Epithelial cell of prostate (primary cell): ENCODE data around the gene NCSTN.

Source experiments
- DNase-seq: peaks from one replicate; pipeline ENCODE4 v3.0.0-alpha.2; 2011; ENCODE audit warnings: low read depth, low spot score
- H3K27ac ChIP-seq: fragments of 450-650 bp; 2 replicates; pipeline ENCODE4 v1.5.1; 2017; ENCODE audit warnings: mild to moderate bottlenecking

The NCSTN gene

DNA sequence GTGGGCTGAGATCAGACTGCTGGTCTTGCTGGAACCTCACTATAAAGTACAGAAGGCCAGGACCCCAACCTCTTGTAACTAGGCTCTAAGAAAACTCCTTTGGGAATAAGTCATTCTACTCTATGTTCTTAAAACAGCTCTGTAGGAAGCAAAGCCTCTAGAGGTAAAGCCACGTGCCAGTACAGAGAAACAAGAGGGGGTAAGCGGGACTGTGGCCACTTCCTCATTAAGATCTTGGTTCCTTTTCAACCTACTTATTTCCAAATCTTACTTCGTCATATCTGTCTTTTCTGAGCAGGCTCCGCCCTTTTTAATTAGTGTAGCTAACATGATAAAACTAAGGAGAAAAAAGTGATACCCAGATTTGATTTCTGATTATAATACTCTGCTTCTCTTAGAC, 3.8 kb downstream of the NCSTN start:
- H3K27ac ChIP-seq: no peak overlapping the region
- DNase-seq: no peak

- H3K27ac ChIP-seq: no peak overlapping the region
- no peak for DNase-seq
These were observed 8.4 kb downstream of the NCSTN start for GRCh38 chr1:160351629-160352028.

DNA sequence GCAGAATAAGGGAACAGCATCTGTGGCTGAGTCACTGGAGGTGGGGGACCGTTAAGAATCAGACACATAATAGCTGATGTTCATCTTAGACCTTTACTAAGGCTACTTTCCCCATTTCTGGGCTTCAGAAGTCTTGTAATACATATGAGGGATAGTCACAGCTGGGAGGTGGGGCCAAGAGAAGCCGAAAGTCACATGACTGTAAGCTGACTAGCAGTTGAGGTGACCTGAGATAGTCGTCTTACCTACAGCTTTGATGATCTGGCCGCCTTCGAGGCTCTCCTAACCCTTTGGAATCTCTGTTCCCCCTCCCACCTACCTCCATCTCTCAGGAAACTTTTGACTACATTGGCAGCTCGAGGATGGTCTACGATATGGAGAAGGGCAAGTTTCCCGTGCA, 9.4 kb downstream of the NCSTN start:
- DNase-seq: no peak
- no peak overlapping the region for H3K27ac ChIP-seq

GRCh38 chr1:160353223-160353622, 10.0 kb downstream of the NCSTN start:
- no peak for DNase-seq
- no peak overlapping the region for H3K27ac ChIP-seq

DNA sequence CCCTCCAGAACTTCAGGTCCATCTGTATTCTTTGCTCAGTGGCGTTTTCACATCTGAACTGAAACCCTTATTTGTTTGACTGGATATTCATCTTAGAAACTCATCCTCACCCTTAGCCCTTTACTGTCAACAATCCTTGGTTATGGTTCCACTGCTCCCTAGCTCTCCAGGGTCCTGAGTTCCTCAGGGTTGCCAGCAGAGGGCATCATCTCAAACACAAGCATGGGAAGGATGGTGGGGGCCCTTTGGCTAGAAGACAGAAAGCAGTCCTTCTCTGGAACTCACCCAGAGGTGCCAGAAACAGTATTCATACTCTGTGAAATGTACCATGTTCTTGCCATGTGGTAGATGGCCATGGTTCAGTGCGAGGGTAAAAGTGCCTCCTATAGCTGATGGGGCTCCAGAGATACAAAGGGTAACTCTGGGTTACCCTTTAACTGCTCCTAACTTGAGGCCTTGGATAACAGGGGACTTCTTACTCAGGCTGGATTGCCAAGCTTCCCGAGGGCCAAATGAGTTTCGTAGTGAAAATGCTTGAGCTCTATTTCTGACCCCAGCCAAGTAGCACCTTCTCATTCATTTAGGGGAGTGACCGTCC, 11.3 kb downstream of the NCSTN start:
- no peak overlapping the region for H3K27ac ChIP-seq
- no peak for DNase-seq

DNA sequence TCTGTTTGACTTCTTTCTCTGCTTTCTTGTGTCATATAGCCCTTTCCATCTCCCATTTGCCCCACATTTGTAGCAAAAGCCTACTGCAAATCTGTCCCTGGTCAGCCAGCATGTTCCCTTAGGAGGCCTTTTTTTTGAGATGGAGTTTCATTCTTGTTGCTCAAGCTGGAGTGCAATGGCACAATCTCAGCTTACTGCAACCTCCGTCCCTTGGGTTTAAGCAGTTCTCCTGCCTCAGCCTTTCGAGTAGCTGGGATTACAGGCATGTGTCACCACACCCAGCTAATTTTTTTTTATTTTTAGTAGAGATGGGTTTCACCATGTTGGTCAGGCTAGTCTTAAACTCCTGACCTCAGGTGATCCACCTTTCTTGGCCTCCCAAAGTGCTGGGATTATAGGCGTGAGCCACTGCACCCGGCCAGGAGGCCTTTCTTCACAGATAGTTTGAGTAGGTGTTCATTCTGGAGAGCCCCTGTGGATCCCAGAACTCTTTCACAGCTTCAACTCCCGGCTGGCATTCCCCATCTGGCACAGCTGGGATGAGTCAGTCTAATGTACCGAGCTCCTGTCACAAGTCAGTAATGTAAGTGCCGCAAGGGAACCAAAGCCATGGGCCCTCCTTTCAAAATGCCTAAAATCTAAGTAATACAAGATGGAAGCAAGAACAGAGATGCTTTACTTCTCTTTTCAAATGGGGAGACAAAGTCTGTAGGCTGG, 14.3 kb downstream of the NCSTN start:
- DNase-seq: no peak
- no peak overlapping the region for H3K27ac ChIP-seq

DNA sequence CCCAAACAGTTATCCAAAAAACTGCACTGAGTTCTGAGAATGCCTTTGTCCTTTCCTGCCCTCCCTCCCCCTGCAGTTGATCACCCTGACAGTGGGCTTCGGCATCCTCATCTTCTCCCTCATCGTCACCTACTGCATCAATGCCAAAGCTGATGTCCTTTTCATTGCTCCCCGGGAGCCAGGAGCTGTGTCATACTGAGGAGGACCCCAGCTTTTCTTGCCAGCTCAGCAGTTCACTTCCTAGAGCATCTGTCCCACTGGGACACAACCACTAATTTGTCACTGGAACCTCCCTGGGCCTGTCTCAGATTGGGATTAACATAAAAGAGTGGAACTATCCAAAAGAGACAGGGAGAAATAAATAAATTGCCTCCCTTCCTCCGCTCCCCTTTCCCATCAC, 14.9 kb downstream of the NCSTN start:
- DNase-seq: no peak
- H3K27ac ChIP-seq: no peak overlapping the region

DNA sequence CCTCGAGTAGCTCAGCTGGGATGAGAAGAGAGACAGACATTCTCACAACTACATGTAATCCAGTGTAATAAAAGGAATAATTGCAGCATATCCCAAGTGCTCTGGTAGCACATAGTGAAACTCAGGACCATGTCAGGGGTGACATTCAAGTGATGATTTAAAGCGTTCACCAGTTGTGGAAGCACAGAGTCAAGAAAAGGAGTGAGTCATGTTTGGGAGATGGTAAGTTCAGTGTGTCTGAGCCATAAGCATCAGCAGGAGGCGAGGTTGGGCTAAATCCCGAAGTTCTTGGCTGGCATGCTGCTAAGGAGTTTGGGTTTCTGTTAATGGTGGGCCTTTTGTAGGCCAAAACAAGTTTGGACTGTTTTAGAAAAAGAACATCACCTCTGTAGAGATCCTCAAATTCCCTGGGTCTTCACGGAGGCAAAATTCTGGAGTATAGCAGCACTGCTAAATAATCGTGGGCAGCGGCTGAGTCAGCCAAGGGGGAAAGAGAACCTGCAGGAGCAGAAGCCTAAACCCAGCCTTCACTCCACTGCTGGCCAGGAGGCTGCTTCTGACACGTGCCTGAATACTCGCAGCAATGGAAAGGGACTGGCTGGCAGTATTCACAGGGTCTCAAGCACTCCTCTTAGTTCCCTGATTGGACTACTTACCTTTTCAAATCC, 16.5 kb downstream of the NCSTN start:
- DNase-seq: no peak
- H3K27ac ChIP-seq: no peak overlapping the region

DNA sequence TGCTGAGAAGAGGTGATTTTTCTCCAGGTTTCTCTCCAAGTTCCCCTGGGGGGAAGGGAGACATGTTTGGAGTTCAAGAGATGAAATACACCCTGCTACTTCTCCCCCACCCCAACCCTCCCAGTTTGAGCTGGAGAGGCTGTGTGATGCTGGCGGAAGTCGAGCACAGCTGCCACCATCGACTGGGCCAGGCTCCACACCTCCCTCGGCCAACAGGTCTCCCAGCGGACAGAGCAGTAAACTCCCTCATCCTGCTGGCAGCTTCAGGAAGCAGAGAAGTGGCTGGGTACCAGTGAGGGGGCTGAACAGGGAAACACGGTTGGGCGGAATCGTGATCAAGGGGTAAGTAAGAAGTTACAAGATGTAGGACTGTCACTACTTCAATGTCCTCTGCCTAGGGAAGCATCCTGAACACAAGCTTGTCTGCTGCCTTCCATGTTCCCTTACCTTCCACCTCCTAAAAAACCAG, 17.1 kb downstream of the NCSTN start:
- H3K27ac ChIP-seq: no peak overlapping the region
- no peak for DNase-seq

DNA sequence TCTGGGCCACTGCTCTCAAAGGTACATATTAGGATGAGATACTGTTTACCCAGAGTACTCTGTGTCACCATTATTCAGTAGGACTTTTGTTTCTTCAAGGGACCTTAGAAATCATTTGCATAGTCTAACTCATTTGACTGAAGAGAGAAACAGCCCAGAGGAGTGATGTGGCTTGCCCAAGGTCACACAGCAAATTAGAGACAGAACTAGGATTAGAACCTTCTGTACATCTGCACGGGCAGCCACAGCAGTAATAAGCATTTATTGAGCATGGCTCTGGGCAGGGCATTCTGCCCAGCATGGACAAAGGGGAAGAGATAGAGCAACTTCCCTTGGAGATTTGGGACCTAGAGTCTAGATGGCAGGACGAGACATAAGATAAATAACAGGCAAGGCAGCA, 18.0 kb downstream of the NCSTN start:
- H3K27ac ChIP-seq: no peak overlapping the region
- DNase-seq: no peak

- H3K27ac ChIP-seq: no peak overlapping the region
- no peak for DNase-seq
These were observed 18.6 kb downstream of the NCSTN start for GRCh38 chr1:160361814-160362167.

DNA sequence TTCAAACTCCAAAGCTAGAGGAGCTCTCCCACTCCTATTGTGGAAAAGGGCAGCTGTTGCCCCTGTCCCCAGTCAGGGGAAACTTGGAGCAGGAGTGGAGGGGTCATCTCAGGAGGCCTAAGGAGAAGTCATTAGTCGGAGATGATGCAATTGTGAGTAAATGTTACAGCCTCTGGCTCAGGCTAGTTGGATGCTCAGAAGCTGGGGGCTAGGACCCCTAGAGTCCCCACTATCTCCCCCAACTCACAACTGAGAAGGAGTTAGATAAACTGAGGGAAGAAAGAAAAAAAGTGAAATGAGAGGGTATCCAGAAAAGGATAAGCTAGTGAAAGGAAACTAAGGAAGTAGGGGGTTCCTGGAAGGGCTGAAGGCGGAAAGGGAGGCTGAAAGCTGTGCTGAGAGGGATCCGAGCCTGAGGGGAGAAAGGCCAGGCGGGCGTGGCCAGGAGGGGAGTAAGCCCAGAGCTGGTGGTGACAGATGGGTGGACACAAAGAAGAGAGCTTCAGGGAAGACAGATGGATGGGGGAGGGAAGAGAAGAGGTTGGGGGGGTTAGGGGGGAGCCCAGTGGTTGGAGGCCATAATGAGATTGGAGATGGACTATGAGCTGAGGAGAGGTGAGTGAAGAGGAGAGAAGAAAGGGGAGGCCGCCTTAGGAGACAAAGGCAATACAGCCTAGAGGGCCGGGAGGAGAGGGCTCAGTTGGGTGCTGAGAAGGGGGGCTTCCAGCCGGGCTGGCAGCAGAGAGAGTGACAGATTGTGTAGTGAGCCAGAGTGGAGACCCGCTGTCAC, 19.2 kb downstream of the NCSTN start:
- no peak overlapping the region for H3K27ac ChIP-seq

GRCh38 chr1:160363010-160363409, 19.8 kb downstream of the NCSTN start:
- no peak for DNase-seq
- no peak overlapping the region for H3K27ac ChIP-seq

More for the DNA sequence above, 19.2 kb downstream of the NCSTN start:
- DNase-seq: no peak

GRCh38 chr1:160363951-160364735, 21.0 kb downstream of the NCSTN start:
- no peak overlapping the region for H3K27ac ChIP-seq
- DNase-seq: no peak

DNA sequence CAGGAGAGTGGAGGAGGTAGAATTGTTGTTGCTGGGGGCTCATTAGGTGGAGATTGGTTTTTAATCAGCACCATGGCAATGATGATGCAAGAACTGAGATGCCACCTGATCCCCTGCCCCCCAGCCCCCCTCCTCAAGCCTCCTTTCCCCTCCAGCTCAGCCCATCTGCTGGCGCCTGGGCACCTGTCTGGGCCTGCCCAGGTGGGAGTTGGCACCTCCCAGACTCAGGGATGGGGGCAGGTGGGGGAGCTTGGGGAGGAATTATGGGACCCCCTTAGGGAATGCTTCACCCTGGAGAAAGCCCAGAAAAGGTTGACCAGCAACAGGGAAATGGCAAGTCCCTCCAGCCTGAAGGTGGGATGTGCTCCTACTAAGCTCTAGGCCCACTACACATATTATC, 22.1 kb downstream of the NCSTN start:
- no peak overlapping the region for H3K27ac ChIP-seq
- no peak for DNase-seq

GRCh38 chr1:160366731-160367515, 23.7 kb downstream of the NCSTN start, which contains the start of gene NHLH1:
NHLH1 (plus strand) TSS chr1:160367071; CDS start chr1:160370732, 3,661 bp downstream.
- no peak within 1 kb of the TSS for H3K27ac ChIP-seq
- no peak for DNase-seq

DNA sequence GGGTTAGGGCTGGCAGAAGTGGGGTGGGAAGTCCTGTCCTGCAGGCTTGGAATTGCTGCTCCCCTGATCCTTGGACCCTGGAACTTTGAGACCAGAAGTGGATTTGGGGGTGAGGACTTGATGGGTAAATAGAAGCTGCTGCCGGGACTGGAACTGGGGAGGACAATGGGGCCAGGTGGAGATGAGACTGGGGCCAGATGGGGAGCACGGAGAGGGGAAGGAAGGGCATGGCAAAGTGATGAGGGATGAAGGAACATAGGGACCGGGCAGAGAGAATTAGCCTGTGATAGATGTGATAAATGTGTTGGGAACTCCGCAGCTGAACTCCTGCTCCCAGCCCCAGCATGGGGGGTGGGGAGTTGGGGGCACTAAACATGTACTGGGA, 24.3 kb downstream of the NCSTN start:
- H3K27ac ChIP-seq: no peak overlapping the region
- DNase-seq: no peak

DNA sequence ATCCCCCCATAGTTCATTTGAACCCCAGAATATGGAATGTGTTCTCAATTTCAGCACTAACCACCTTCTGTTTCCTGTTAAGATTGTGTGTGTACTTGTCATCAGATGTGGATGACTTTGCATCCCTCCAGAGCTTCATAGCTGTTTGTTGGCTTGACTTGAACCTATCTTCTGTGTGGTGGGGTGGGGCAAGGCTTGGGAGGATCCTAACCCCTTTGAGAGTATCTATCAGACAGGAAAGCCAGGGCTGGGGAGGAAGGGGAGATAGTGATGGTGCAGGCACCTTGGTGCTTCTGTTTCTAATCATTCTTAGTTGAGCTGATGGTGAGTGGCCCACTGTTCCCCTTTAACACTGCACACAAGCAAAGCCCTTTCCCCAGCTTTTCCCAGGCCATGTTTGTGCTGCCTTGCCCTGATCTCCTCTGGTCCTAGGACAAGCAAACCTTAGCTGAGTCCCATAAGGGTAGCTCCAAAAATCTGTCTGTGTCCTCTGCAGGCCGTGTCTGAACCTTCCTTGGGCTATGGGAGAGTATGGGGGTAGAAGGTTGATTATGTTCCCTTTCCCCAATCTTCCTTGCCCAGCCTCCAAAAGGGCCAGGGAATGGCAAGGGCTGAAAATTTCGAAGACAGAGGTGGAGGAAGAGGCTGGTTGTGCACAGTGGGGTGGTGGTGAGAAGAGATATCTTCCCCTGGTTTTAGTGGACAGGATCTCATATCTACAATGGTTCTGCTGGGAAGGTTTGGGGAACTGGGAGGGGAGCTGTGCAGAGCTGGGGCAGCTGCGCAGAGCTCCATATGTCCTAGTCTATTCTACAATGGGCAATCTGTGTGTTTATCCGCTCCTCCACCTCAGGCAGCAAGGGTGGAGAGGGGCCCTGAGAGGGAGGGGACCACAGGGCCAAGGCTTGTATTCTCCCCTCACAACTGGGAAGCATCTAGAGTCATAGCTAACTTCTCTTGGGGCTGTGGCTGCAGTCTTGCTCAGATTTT, 25.0 kb downstream of the NCSTN start:
- DNase-seq: no peak
- no peak overlapping the region for H3K27ac ChIP-seq
